ENCODE results near the gene EN1.

DNA sequence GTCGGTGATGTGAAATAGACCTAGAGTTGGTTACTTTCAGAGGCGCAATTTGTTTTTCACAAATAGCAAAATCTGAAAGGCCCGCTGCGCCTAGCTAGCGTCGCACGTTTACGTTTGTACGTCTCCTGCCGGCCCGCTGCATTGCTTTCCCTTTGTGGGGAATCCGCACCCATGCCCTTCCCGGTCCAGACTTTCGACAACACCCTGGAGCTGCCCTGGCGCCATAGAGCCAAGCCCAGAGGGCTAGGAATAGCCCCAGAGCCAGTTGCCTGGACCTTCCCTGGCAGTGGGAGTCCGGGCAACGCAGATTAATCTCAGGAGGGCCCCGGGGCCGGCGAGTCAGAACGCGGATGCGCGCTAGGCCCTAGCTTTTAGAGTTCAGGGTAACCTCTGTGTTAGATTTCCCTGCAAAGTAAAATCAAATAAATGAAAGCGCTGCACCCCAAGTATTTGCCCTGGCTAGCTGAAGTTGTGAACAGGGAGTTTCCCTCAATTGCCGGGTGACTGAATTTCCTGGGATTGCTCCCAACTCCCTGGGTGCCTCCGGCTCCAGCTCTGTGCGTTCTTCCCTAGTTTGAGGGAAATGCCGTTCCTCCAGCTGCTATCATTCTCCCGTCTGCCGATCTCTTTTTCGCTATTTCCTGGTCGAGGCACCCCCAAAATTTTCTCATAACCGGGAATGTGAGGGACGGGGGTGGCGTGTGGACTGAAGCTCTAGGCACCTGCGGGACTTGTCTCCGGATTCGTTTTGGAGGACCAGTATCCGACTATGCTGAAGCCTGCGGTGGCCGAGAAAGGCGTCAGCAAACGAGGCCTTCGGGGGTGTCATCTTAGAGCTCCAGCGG is 1.2 kb upstream of the EN1 start:
- TF ChIP-seq BHLHE40 (IDR thresholded peaks at IDR 0.05; ENCODE audit: borderline replicate concordance) (no peak), FOXM1 (IDR thresholded peaks at IDR 0.05; ENCODE audit: borderline replicate concordance) (no peak), SP1 (IDR thresholded peaks at IDR 0.05) (no peak), SUZ12 (IDR thresholded peaks at IDR 0.05) (no peak), LEF1 (IDR thresholded peaks at IDR 0.05; ENCODE audit: borderline replicate concordance) (no peak), FOXK2 (IDR thresholded peaks at IDR 0.05) (no peak), ELF4 (IDR thresholded peaks at IDR 0.05) (no peak), NFRKB (IDR thresholded peaks at IDR 0.05) (no peak)
